ENCODE results near the gene MYO18A.

Gene MYO18A

GRCh38 chr17:29043539-29044145, 136.6 kb downstream of the MYO18A start:
- no peak for DNase-seq

GRCh38 chr17:29042679-29043538, 137.3 kb downstream of the MYO18A start, which contains the start of gene PIPOX:
PIPOX (plus strand) TSS chr17:29043141; CDS start chr17:29043226, 85 bp downstream.
- no peak for DNase-seq

- DNase-seq: no peak
These were observed 138.0 kb downstream of the MYO18A start for GRCh38 chr17:29042026-29042678.

GRCh38 chr17:29041571-29041970, 138.6 kb downstream of the MYO18A start:
- no peak for DNase-seq

- no peak for DNase-seq
These were observed 139.1 kb downstream of the MYO18A start for GRCh38 chr17:29041091-29041490.

GRCh38 chr17:29039764-29040598, 140.2 kb downstream of the MYO18A start:
- no peak for DNase-seq

- DNase-seq: no peak
These were observed 142.0 kb downstream of the MYO18A start for GRCh38 chr17:29038085-29038795.

- no peak for DNase-seq
These were observed 142.5 kb downstream of the MYO18A start for GRCh38 chr17:29037739-29038084.

- DNase-seq: no peak
These were observed 143.6 kb downstream of the MYO18A start for GRCh38 chr17:29036584-29036983.

- DNase-seq: no peak
These were observed 145.7 kb downstream of the MYO18A start for GRCh38 chr17:29034510-29034909.

GRCh38 chr17:29032857-29033197, 147.4 kb downstream of the MYO18A start:
- no peak for DNase-seq

GRCh38 chr17:29032013-29032856, 148.0 kb downstream of the MYO18A start:
- no peak for DNase-seq

GRCh38 chr17:29031488-29031887, 148.7 kb downstream of the MYO18A start:
- DNase-seq: no peak

- DNase-seq: no peak
These were observed 155.8 kb downstream of the MYO18A start for GRCh38 chr17:29024316-29024952.

GRCh38 chr17:29022074-29022473, 158.1 kb downstream of the MYO18A start:
- no peak for DNase-seq

- DNase-seq: no peak
These were observed 159.0 kb downstream of the MYO18A start for GRCh38 chr17:29021226-29021625.

Measured in activated CD4-positive, alpha-beta T cell treated with anti-CD3 and anti-CD28 coated beads, Interleukin-2, amount 50 U/mL, for 4 hours (primary cell).